M059J (cell line): Measurements from ENCODE around the gene NAB2. TPM values are rescaled to one million over a fixed set of nuclear protein-coding genes. Genes with fewer than 3 reads are reported as not detected.
A peak's percentile ranks its signal among the peaks of the same experiment; 100 is the strongest.
"Not testable (repeated sequence)": the region's sequence is repeated elsewhere in the genome, so short reads cannot be mapped to it uniquely, and the experiment has no call there.

Experiments
- DNase-seq: peaks from one replicate; pipeline ENCODE4 v3.0.0-alpha.2; 2012; ENCODE audit warnings: low read depth
- total RNA-seq: library from RNA; depleted of rRNA; stranded (reverse); fragments of >200 nt; shearing (Covaris generic); gene quantifications from 2 replicates; pipeline ENCODE4 v1.2.3, GENCODE V29; 2014; rRNA removed

Gene NAB2
- total RNA-seq = 11.0 and 18.9 TPM in 2 replicates

- DNase-seq = peak; percentile 90
Measured at GRCh38 chr12:57088354-57089270, at the start of gene NAB2. NAB2 (plus strand) TSS chr12:57089114; CDS start chr12:57089272, 158 bp downstream.

- no peak for DNase-seq
Measured at GRCh38 chr12:57040211-57040610, 48.7 kb upstream of the NAB2 start.

- no peak for DNase-seq
Measured at GRCh38 chr12:57040750-57041149, 48.2 kb upstream of the NAB2 start.

GRCh38 chr12:57042695-57043094 lies 46.2 kb upstream of the NAB2 start:
- DNase-seq = no peak

GRCh38 chr12:57044468-57044867 lies 44.4 kb upstream of the NAB2 start:
- DNase-seq = no peak

- no peak for DNase-seq
Measured at GRCh38 chr12:57044889-57045288, 44.0 kb upstream of the NAB2 start.

GRCh38 chr12:57046086-57046791 lies 42.7 kb upstream of the NAB2 start:
- no peak for DNase-seq

- no peak for DNase-seq
Measured at GRCh38 chr12:57046947-57047890, 41.7 kb upstream of the NAB2 start.

GRCh38 chr12:57047981-57048380 lies 40.9 kb upstream of the NAB2 start:
- DNase-seq = peak; percentile 65

- no peak for DNase-seq
Measured at GRCh38 chr12:57048423-57049118, 40.3 kb upstream of the NAB2 start.

- DNase-seq = no peak
Measured at GRCh38 chr12:57049119-57049446, 39.8 kb upstream of the NAB2 start.

- DNase-seq = peak; percentile 31
Measured at GRCh38 chr12:57049890-57050289, 39.0 kb upstream of the NAB2 start, which contains the start of gene MYO1A. MYO1A (minus strand) TSS chr12:57050129; CDS start chr12:57048323, 1,806 bp downstream.

- no peak for DNase-seq
Measured at GRCh38 chr12:57051011-57051410, 37.9 kb upstream of the NAB2 start.

GRCh38 chr12:57053146-57053545 lies 35.8 kb upstream of the NAB2 start:
- DNase-seq = not testable (repeated sequence)

- not testable (repeated sequence) for DNase-seq
Measured at GRCh38 chr12:57053901-57054300, 35.0 kb upstream of the NAB2 start.

- DNase-seq = no peak
Measured at GRCh38 chr12:57055824-57056223, 33.1 kb upstream of the NAB2 start.

- DNase-seq = no peak
Measured at GRCh38 chr12:57057067-57057751, 31.7 kb upstream of the NAB2 start.

- DNase-seq = no peak
Measured at GRCh38 chr12:57058454-57058853, 30.5 kb upstream of the NAB2 start.

- no peak for DNase-seq
Measured at GRCh38 chr12:57063991-57064685, 24.8 kb upstream of the NAB2 start.

- no peak for DNase-seq
Measured at GRCh38 chr12:57066245-57066644, 22.7 kb upstream of the NAB2 start.
